K562 (cell line): Measurements from ENCODE around the gene ENDOD1. TPM values are rescaled to one million over a fixed set of nuclear protein-coding genes. Genes with fewer than 3 reads are reported as not detected.

Source experiments
- CTCFL ChIP-seq: IDR thresholded peaks from 2 replicates; pipeline ENCODE4 v1.6.1; 2011; ENCODE audit warnings: borderline replicate concordance, low read depth, mild to moderate bottlenecking, moderate library complexity, low read length; ENCODE audit not compliant: insufficient read depth, poor library complexity, severe bottlenecking
- ELF4 ChIP-seq: fragments of 450-650 bp; formaldehyde crosslinking; IDR thresholded peaks from 2 replicates; pipeline ENCODE4 v1.4.0; 2022; ENCODE audit warnings: missing genetic modification characterization
- EP300 ChIP-seq: IDR thresholded peaks from 2 replicates; pipeline ENCODE4 v1.6.1; 2012; ENCODE audit warnings: low read length, improper control_type of control experiment
- FOXA3 ChIP-seq, 2 experiments: fragments of 450-650 bp in 1 of 2; sonication (generic) in 1 of 2; formaldehyde crosslinking; IDR thresholded peaks in 1 of 2; conservative IDR thresholded peaks in 1 of 2; 2 replicates each; pipeline versions ENCODE4 v1.4.0 to v1.8.0; 2020 to 2022; ENCODE audit warnings: mild to moderate bottlenecking in 2 of 2, missing genetic modification reagents in 1 of 2
- HOMEZ ChIP-seq: fragments of 250-450 bp; sonication (Bioruptor Pico); IDR thresholded peaks from 2 replicates; pipeline ENCODE4 v1.4.0; 2020; ENCODE audit warnings: mild to moderate bottlenecking, moderate library complexity
- MAFG ChIP-seq: fragments of 450-650 bp; conservative IDR thresholded peaks from 2 replicates; pipeline ENCODE4 v1.6.1; 2016; ENCODE audit warnings: missing genetic modification characterization, missing compliant biosample characterization
- MGA ChIP-seq: fragments of 450-650 bp; IDR thresholded peaks from 2 replicates; pipeline ENCODE4 v1.6.1; 2016; ENCODE audit warnings: mild to moderate bottlenecking, moderate library complexity
- PHF8 ChIP-seq: fragments of 200-600 bp; sonication (generic); IDR thresholded peaks from 2 replicates; pipeline ENCODE4 v1.6.1; 2012; ENCODE audit warnings: mixed run types, mild to moderate bottlenecking, inconsistent platforms, low read length, moderate library complexity, borderline replicate concordance
- UBTF ChIP-seq, 2 experiments: IDR thresholded peaks; 2 replicates each; pipeline ENCODE4 v1.6.1; 2012; ENCODE audit warnings: improper control_type of control experiment in 2 of 2, low read depth in 2 of 2, low read length in 2 of 2, borderline replicate concordance in 1 of 2
- ZNF174 ChIP-seq: fragments of 250-450 bp; sonication (Bioruptor Pico); IDR thresholded peaks from 2 replicates; pipeline ENCODE4 v1.4.0; 2020; ENCODE audit warnings: mild to moderate bottlenecking
- polyA plus RNA-seq, 8 experiments: library from polyadenylated mRNA; depleted of rRNA in 4 of 8; stranded (reverse) in 5 of 8; unstranded in 3 of 8; fragments of >200 nt; fragmentation: Nextera tagmentation in 2 of 8; fragmentation: Illumina TruSeq in 1 of 8; extraction: Ambion mirVana in 2 of 8; extraction: Trizol in 1 of 8; gene quantifications; 2 replicates each; pipeline versions ENCODE4 v1.2.1 to v1.2.3, GENCODE V29; 2011 to 2014; ENCODE audit warnings: inconsistent platforms in 1 of 8, missing spikeins in 1 of 8
- total RNA-seq, 7 experiments: library from RNA; depleted of rRNA in 6 of 7; stranded (reverse); fragments of >200 nt in 6 of 7; fragmentation: Illumina TruSeq in 2 of 7; extraction: Trizol in 2 of 7; gene quantifications; 2 replicates each; pipeline versions ENCODE4 v1.2.1 to v1.2.3, GENCODE V29; 2011 to 2021; ENCODE audit warnings: low replicate concordance in 1 of 7

The ENDOD1 gene
- total and polyA plus RNA-seq, 9 of the 15 experiments (the other 6 are each of a cell fraction or from before 2014, with no cell fraction given), result 4.2 to 11.8 (median 9.3) TPM

- TF ChIP-seq CTCFL (no peak), MAFG (tag) (no peak), ZNF174 (no peak), UBTF (IDR thresholded peaks at IDR 0.05; ENCODE audit: borderline replicate concordance in 1 of 2, low read depth in 2 of 2, low read length in 2 of 2) (no peak), ELF4 (CRISPR knock-in tag) (no peak), HOMEZ (CRISPR knock-in tag) (no peak), EP300 (no peak), PHF8 (no peak), FOXA3 (CRISPR knock-in tag; conservative IDR thresholded peaks at IDR 0.05 in 1 of 2, IDR thresholded peaks at IDR 0.05 in 1 of 2) (no peak), MGA (no peak)
Measured at GRCh38 chr11:95137299-95137698, 47.7 kb downstream of the ENDOD1 start (continued).
